GM12878 (cell line): ENCODE results near the gene TBC1D5. TPM values are rescaled to one million over a fixed set of nuclear protein-coding genes. Genes with fewer than 3 reads are reported as not detected.

Source experiments
- ATAC-seq: fragments of 200-7000 bp; cut with Tn5 transposase; 3 replicates; pipeline ENCODE4 v1.9.1; 2020; ENCODE audit warnings: mild to moderate bottlenecking, moderate library complexity
- BruUV-seq: library from RNA; stranded (reverse); fragments of 400-500 nt; replicated peaks from 2 replicates; lab custom pipeline; 2021; lab: Mats Ljungman, UMichigan
- CTCF ChIA-PET: fragments of 300-600 bp; sonication (Branson Sonifier 250); formaldehyde crosslinking; extraction: SDS; loops from one replicate; lab custom pipeline; 2021; ENCODE audit warnings: inconsistent platforms; lab: Yijun Ruan, JAX
- POLR2A ChIA-PET: fragments of 350-600 bp; formaldehyde crosslinking; extraction: SDS; loops from one replicate; lab custom pipeline; 2021; ENCODE audit warnings: inconsistent platforms; lab: Charles Lee
- RAD21 ChIA-PET: fragments of 300-600 bp; sonication (Branson Sonifier 250); formaldehyde crosslinking; loops from one replicate; lab custom pipeline; 2023; ENCODE audit warnings: antibody characterized with exemption; ENCODE audit not compliant: unreplicated experiment; lab: Charles Lee
- SMC1A ChIA-PET: fragments of 300-600 bp; sonication (Branson Sonifier 250); formaldehyde crosslinking; loops from one replicate; lab custom pipeline; 2023; ENCODE audit not compliant: unreplicated experiment, uncharacterized antibody; lab: Charles Lee
- DNase-seq: peaks from one replicate; pipeline ENCODE4 v3.0.0-alpha.2; 2011; ENCODE audit warnings: low read depth, low spot score
- FAIRE-seq: peaks from 3 replicates; lab custom pipeline; 2011; peaks lifted over from hg19 to GRCh38; lab: Jason Lieb, UNC
- H2AFZ ChIP-seq: 2 replicates; pipeline ENCODE4 v1.6.0; 2011; ENCODE audit warnings: low read depth, low read length, control low read depth; ENCODE audit not compliant: control insufficient read depth
- H3K27ac ChIP-seq: 2 replicates; pipeline ENCODE4 v1.5.1; 2011; ENCODE audit warnings: control low read depth; ENCODE audit not compliant: control insufficient read depth, insufficient read depth
- H3K27me3 ChIP-seq, 2 experiments: replicated peaks in 1 of 2; 2 replicates each; pipeline versions ENCODE4 v1.6.0 to v1.6.1; 2011; ENCODE audit warnings: low read length in 1 of 2; ENCODE audit not compliant: control insufficient read depth in 2 of 2, insufficient read depth in 2 of 2
- H3K36me3 ChIP-seq, 2 experiments: 2 replicates each; pipeline ENCODE4 v1.5.1; 2011; ENCODE audit warnings: low read length in 1 of 2; ENCODE audit not compliant: control insufficient read depth in 2 of 2, insufficient read depth in 2 of 2
- H3K4me1 ChIP-seq: 2 replicates; pipeline ENCODE4 v1.6.1; 2011; ENCODE audit warnings: mild to moderate bottlenecking, low read length, moderate library complexity, mixed read lengths; ENCODE audit not compliant: control insufficient read depth, insufficient read depth
- H3K4me2 ChIP-seq: 2 replicates; pipeline ENCODE4 v1.6.0; 2011; ENCODE audit warnings: control low read depth; ENCODE audit not compliant: control insufficient read depth, insufficient read depth
- H3K4me3 ChIP-seq: fragments of 200-600 bp; sonication (generic); 2 replicates; pipeline ENCODE4 v1.5.1; 2016
- H3K79me2 ChIP-seq: 2 replicates; pipeline ENCODE4 v1.6.0; 2011; ENCODE audit warnings: low read length; ENCODE audit not compliant: control insufficient read depth, insufficient read depth
- H3K9ac ChIP-seq: 2 replicates; pipeline ENCODE4 v1.8.0; 2011; ENCODE audit warnings: low read length, control low read depth, mixed read lengths; ENCODE audit not compliant: control insufficient read depth, insufficient read depth
- H3K9me3 ChIP-seq: replicated peaks from 3 replicates; pipeline ENCODE4 v1.5.1; 2011; ENCODE audit warnings: mild to moderate bottlenecking, low read length; ENCODE audit not compliant: control insufficient read depth, insufficient read depth
- H4K20me1 ChIP-seq: 2 replicates; pipeline ENCODE4 v1.6.0; 2011; ENCODE audit not compliant: control insufficient read depth, insufficient read depth
- FOS ChIP-seq: IDR thresholded peaks from 3 replicates; pipeline ENCODE4 v1.6.1; 2011; ENCODE audit warnings: borderline replicate concordance; ENCODE audit not compliant: insufficient read length; ENCODE audit errors: extremely low read depth
- SMAD5 ChIP-seq: IDR thresholded peaks from 2 replicates; pipeline ENCODE4 v1.6.1; 2016; ENCODE audit warnings: antibody characterized with exemption, low read depth
- ZSCAN29 ChIP-seq: fragments of 450-650 bp; IDR thresholded peaks from 2 replicates; pipeline ENCODE4 v1.6.1; 2017; ENCODE audit warnings: mild to moderate bottlenecking, moderate library complexity
- WGBS: methylation state at CpG from one replicate; pipeline ENCODE4 v1.1.6; 2016; ENCODE audit warnings: low lambda C conversion rate; ENCODE audit not compliant: insufficient replicate concordance, insufficient coverage; ENCODE audit errors: missing lambda C conversion rate; 5-methylcytosine and 5-hydroxymethylcytosine counted together
- in situ Hi-C: fragments of 300-500 bp; cut with MboI; formaldehyde crosslinking; loops from 9 replicates; pipeline ENCODE4 v1.14.3; 2018; ENCODE audit warnings: mixed read lengths
- intact Hi-C: fragments of 100-400 bp; cut with micrococcal nuclease; formaldehyde crosslinking; loops from one replicate; pipeline ENCODE4 v1.14.2; 2022; ENCODE audit not compliant: unreplicated experiment
- polyA plus RNA-seq, 11 experiments: library from polyadenylated mRNA; depleted of rRNA in 4 of 11; unstranded in 6 of 11; stranded (reverse) in 5 of 11; fragments of >200 nt; fragmentation: Nextera tagmentation in 4 of 11; fragmentation: Illumina TruSeq in 1 of 11; extraction: Ambion mirVana in 4 of 11; extraction: Trizol in 1 of 11; gene quantifications; 1 replicate in 1 of 11; 2 replicates in 10 of 11; pipeline versions ENCODE4 v1.2.1 to v1.2.3, GENCODE V29; 2011 to 2016; ENCODE audit warnings: inconsistent platforms in 2 of 11, missing spikeins in 2 of 11, low read depth in 1 of 11
- total RNA-seq, 4 experiments: library from RNA; depleted of rRNA in 3 of 4; stranded (reverse); fragments of >200 nt in 3 of 4; fragmentation: Illumina TruSeq in 1 of 4; extraction: Trizol in 1 of 4; gene quantifications; 2 replicates each; pipeline versions ENCODE4 v1.2.1 to v1.2.3, GENCODE V29; 2013 to 2021
- TF ChIP-seq, protein P1 (sequence below): fragments of 450-650 bp; IDR thresholded peaks from 2 replicates; pipeline ENCODE4 v1.6.1; 2014; ENCODE audit warnings: mild to moderate bottlenecking
- TF ChIP-seq, protein P2 (sequence below): fragments of 450-650 bp; formaldehyde crosslinking; IDR thresholded peaks from 2 replicates; pipeline ENCODE4 v1.4.0; 2022; ENCODE audit warnings: mild to moderate bottlenecking, moderate library complexity

Gene TBC1D5
- total and polyA plus RNA-seq, 10 of the 15 experiments (the other 5 are each of a cell fraction or from before 2014, with no cell fraction given) = 5.5 to 61.0 (median 43.8) TPM

DNA sequence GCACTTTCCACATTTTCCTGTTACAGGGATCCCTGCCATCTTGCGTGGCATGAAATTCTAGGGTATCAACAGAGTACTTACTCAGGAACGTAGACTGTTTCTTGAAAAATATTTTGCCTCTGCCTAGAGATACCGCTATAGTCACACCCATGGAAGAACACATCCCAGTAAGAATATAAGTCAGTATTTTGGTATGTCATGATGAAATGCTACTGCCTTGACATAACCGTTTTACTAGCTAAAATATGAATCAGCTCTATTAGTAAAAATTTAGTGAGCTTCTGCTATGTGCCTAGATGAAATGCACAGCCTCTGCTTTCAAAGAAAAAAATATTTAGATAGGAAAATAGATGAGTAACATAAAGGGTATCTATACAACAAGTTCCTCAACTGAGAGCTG lies 276.4 kb downstream of the TBC1D5 start:
- ChIA-PET RAD21 (no interaction called here), CTCF (interaction anchor here (1.3 kb wide), 1 partner anchor 15 kb away, joined by 3 read pairs; no protein-coding TSS in a partner anchor), SMC1A (interaction anchor here (0.7 to 1.2 kb wide), 3 partner anchors 86 to 375 kb away, joined by 3 to 5 read pairs (median 3); no protein-coding TSS in a partner anchor), POLR2A (interaction anchor here (0.5 kb wide), 1 partner anchor 266 kb away, joined by 3 read pairs; no protein-coding TSS in a partner anchor)
- H3K79me2 ChIP-seq = no peaks in the 10 kb centered on the region
- in situ Hi-C loops = no loop called here
- intact Hi-C loops = no loop called here
- H3K9ac ChIP-seq = no peak overlapping the region
- no peaks in the 10 kb centered on the region for H4K20me1 ChIP-seq
- H3K4me2 ChIP-seq = no peak overlapping the region
- no TSS peak for BruUV-seq
- H3K4me1 ChIP-seq = no peaks in the 10 kb centered on the region
- H3K36me3 ChIP-seq = no peaks in the 10 kb centered on the region
- WGBS = 99% methylated on average over 4 of the region's 4 CpGs
- H2AFZ ChIP-seq = no peak overlapping the region
- H3K27me3 ChIP-seq = no peaks in the 10 kb centered on the region
- TF ChIP-seq, protein P1, sequence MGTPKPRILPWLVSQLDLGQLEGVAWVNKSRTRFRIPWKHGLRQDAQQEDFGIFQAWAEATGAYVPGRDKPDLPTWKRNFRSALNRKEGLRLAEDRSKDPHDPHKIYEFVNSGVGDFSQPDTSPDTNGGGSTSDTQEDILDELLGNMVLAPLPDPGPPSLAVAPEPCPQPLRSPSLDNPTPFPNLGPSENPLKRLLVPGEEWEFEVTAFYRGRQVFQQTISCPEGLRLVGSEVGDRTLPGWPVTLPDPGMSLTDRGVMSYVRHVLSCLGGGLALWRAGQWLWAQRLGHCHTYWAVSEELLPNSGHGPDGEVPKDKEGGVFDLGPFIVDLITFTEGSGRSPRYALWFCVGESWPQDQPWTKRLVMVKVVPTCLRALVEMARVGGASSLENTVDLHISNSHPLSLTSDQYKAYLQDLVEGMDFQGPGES = no peak
- TF ChIP-seq, protein P2, sequence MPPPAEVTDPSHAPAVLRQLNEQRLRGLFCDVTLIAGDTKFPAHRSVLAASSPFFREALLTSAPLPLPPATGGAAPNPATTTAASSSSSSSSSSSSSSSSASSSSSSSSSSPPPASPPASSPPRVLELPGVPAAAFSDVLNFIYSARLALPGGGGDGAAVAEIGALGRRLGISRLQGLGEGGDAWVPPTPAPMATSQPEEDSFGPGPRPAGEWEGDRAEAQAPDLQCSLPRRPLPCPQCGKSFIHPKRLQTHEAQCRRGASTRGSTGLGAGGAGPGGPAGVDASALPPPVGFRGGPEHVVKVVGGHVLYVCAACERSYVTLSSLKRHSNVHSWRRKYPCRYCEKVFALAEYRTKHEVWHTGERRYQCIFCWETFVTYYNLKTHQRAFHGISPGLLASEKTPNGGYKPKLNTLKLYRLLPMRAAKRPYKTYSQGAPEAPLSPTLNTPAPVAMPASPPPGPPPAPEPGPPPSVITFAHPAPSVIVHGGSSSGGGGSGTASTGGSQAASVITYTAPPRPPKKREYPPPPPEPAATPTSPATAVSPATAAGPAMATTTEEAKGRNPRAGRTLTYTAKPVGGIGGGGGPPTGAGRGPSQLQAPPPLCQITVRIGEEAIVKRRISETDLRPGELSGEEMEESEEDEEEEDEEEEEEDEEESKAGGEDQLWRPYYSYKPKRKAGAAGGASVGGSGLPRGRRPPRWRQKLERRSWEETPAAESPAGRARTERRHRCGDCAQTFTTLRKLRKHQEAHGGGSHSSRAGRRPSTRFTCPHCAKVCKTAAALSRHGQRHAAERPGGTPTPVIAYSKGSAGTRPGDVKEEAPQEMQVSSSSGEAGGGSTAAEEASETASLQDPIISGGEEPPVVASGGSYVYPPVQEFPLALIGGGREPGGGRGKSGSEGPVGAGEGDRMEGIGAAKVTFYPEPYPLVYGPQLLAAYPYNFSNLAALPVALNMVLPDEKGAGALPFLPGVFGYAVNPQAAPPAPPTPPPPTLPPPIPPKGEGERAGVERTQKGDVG = no peak
- TF ChIP-seq ZSCAN29 (no peak), FOS (no peak), SMAD5 (no peak)
- no peak overlapping the region for H3K27ac ChIP-seq
- FAIRE-seq (no peak), DNase-seq (no peak), ATAC-seq (no peak)
- H3K4me3 ChIP-seq = no peak overlapping the region
- no peaks in the 10 kb centered on the region for H3K9me3 ChIP-seq
